OCI-LY3 (cell line): ENCODE measurements around the gene TRIM67.

Experiments
- EZH2phosphoT487 ChIP-seq: fragments of 200-600 bp; shearing (Covaris generic); IDR thresholded peaks from 2 replicates; pipeline ENCODE4 v1.6.1; 2018; ENCODE audit warnings: antibody characterized with exemption, mixed run types, low read depth
- TF ChIP-seq, protein P1 (sequence below): fragments of 200-600, 300-600 bp; sonication (generic); IDR thresholded peaks from 2 replicates; pipeline ENCODE4 v1.5.1; 2014; ENCODE audit warnings: antibody characterized with exemption, low read length, low read depth

DNA sequence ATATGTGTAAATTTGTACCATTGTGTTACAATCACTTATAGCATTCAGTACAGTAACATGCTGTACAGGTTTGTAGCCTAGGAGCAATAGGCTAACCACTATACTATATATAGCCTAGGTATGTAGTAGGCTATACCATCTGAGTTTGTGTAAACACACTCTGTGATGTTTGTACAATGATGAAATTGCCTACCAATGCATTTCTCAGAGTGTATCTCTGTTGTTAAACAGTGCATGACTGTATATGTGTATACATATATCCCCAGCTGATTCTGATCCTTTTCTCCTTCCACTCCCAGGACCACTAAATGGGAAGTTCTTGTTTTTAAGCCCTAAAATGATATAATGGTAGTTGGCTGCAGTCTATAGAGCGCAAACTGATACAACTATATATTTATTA lies 86.9 kb downstream of the TRIM67 start:
- TF ChIP-seq, protein P1, sequence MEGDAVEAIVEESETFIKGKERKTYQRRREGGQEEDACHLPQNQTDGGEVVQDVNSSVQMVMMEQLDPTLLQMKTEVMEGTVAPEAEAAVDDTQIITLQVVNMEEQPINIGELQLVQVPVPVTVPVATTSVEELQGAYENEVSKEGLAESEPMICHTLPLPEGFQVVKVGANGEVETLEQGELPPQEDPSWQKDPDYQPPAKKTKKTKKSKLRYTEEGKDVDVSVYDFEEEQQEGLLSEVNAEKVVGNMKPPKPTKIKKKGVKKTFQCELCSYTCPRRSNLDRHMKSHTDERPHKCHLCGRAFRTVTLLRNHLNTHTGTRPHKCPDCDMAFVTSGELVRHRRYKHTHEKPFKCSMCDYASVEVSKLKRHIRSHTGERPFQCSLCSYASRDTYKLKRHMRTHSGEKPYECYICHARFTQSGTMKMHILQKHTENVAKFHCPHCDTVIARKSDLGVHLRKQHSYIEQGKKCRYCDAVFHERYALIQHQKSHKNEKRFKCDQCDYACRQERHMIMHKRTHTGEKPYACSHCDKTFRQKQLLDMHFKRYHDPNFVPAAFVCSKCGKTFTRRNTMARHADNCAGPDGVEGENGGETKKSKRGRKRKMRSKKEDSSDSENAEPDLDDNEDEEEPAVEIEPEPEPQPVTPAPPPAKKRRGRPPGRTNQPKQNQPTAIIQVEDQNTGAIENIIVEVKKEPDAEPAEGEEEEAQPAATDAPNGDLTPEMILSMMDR, result no peak
- TF ChIP-seq EZH2phosphoT487, result no peak
